ENCODE data around the gene ZNF326.

Gene ZNF326

GRCh38 chr1:89986020-89986419, 8.9 kb upstream of the ZNF326 start:
- no peak for TF ChIP-seq CTCF (IDR thresholded peaks at IDR 0.05; ENCODE audit: low read depth, low read length)
- no peaks in the 10 kb centered on the region for H3K36me3 ChIP-seq
- H3K27me3 ChIP-seq, result no peaks in the 10 kb centered on the region
- H3K9me3 ChIP-seq, result no peaks in the 10 kb centered on the region
- H3K4me1 ChIP-seq, result peaks cover 4% of the 10 kb centered on the region; the same call in 1 of the 2 replicates
- no peak overlapping the region for H3K4me3 ChIP-seq (ENCODE audit: low read depth, low read length)
- DNase-seq, result no peak

- peaks cover 4% of the 10 kb centered on the region; the same call in 1 of the 2 replicates for H3K4me1 ChIP-seq
- H3K4me3 ChIP-seq (ENCODE audit: low read depth, low read length), result no peak overlapping the region
- DNase-seq, result peak; percentile 27
- H3K9me3 ChIP-seq, result no peaks in the 10 kb centered on the region
- TF ChIP-seq CTCF (IDR thresholded peaks at IDR 0.05; ENCODE audit: low read depth, low read length), result peak; percentile 78
- no peaks in the 10 kb centered on the region for H3K27me3 ChIP-seq
- no peaks in the 10 kb centered on the region for H3K36me3 ChIP-seq
Measured at GRCh38 chr1:89987159-89987819, 7.6 kb upstream of the ZNF326 start.

GRCh38 chr1:89989099-89989498, 5.8 kb upstream of the ZNF326 start:
- H3K36me3 ChIP-seq, result no peaks in the 10 kb centered on the region
- H3K27me3 ChIP-seq, result no peaks in the 10 kb centered on the region
- DNase-seq, result no peak
- no peaks in the 10 kb centered on the region for H3K9me3 ChIP-seq
- H3K4me3 ChIP-seq (ENCODE audit: low read depth, low read length), result no peak overlapping the region
- TF ChIP-seq CTCF (IDR thresholded peaks at IDR 0.05; ENCODE audit: low read depth, low read length), result no peak
- H3K4me1 ChIP-seq, result peaks cover 4% of the 10 kb centered on the region; the same call in 1 of the 2 replicates

- no peak for TF ChIP-seq CTCF (IDR thresholded peaks at IDR 0.05; ENCODE audit: low read depth, low read length)
- no peak for DNase-seq
- peaks cover 4% of the 10 kb centered on the region; the same call in 1 of the 2 replicates for H3K4me1 ChIP-seq
- H3K27me3 ChIP-seq, result no peaks in the 10 kb centered on the region
- no peak overlapping the region for H3K4me3 ChIP-seq (ENCODE audit: low read depth, low read length)
- no peaks in the 10 kb centered on the region for H3K36me3 ChIP-seq
- H3K9me3 ChIP-seq, result no peaks in the 10 kb centered on the region
Measured at GRCh38 chr1:89989799-89990198, 5.1 kb upstream of the ZNF326 start.

GRCh38 chr1:89990976-89991831, 3.7 kb upstream of the ZNF326 start:
- Histone ChIP-seq H3K36me3 (no peaks in the 10 kb centered on the region), H3K4me1 (peaks cover 4% of the 10 kb centered on the region; the same call in 1 of the 2 replicates), H3K4me3 (ENCODE audit: low read depth, low read length) (no peak overlapping the region), H3K9me3 (no peaks in the 10 kb centered on the region), H3K27me3 (no peaks in the 10 kb centered on the region)
- no peak for TF ChIP-seq CTCF (IDR thresholded peaks at IDR 0.05; ENCODE audit: low read depth, low read length)
- no peak for DNase-seq

GRCh38 chr1:89993541-89993940, 1.4 kb upstream of the ZNF326 start:
- Histone ChIP-seq H3K9me3 (no peaks in the 10 kb centered on the region), H3K4me3 (ENCODE audit: low read depth, low read length) (no peak overlapping the region), H3K4me1 (no peaks in the 10 kb centered on the region; the same call in 1 of the 2 replicates), H3K27me3 (no peaks in the 10 kb centered on the region), H3K36me3 (peaks cover 3% of the 10 kb centered on the region; the same call in 1 of the 2 replicates)
- no peak for DNase-seq
- no peak for TF ChIP-seq CTCF (IDR thresholded peaks at IDR 0.05; ENCODE audit: low read depth, low read length)
